ENCODE results near the gene AUH.

- TF ChIP-seq, protein P1, sequence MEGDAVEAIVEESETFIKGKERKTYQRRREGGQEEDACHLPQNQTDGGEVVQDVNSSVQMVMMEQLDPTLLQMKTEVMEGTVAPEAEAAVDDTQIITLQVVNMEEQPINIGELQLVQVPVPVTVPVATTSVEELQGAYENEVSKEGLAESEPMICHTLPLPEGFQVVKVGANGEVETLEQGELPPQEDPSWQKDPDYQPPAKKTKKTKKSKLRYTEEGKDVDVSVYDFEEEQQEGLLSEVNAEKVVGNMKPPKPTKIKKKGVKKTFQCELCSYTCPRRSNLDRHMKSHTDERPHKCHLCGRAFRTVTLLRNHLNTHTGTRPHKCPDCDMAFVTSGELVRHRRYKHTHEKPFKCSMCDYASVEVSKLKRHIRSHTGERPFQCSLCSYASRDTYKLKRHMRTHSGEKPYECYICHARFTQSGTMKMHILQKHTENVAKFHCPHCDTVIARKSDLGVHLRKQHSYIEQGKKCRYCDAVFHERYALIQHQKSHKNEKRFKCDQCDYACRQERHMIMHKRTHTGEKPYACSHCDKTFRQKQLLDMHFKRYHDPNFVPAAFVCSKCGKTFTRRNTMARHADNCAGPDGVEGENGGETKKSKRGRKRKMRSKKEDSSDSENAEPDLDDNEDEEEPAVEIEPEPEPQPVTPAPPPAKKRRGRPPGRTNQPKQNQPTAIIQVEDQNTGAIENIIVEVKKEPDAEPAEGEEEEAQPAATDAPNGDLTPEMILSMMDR (IDR thresholded peaks at IDR 0.05): no peak
- TF ChIP-seq POLR2A (IDR thresholded peaks at IDR 0.05): no peak
These were observed 69.9 kb downstream of the AUH start for GRCh38 chr9:91291866-91292265.

Measured in Peyer's patch (tissue), 4 donors.